GM18499 (cell line): ENCODE measurements around the gene FRY.
"Not testable (repeated sequence)": the region's sequence is repeated elsewhere in the genome, so short reads cannot be mapped to it uniquely, and the experiment has no call there.

ENCODE experiments used
- ATAC-seq: cut with Tn5 transposase; IDR thresholded peaks from one replicate; pipeline ENCODE4 v1.9.1; 2021; ENCODE audit warnings: moderate number of reproducible peaks; ENCODE audit not compliant: insufficient read depth, unreplicated experiment

The FRY gene

GRCh38 chr13:32031025-32031814 lies at the start of gene FRY:
Gene FRY, plus strand, starts transcription at chr13:32031774. Its CDS starts 22 bp downstream, at chr13:32031796.
- ATAC-seq, result no peak

GRCh38 chr13:31982124-31982523 lies 49.5 kb upstream of the FRY start:
- no peak for ATAC-seq

- no peak for ATAC-seq
Measured at GRCh38 chr13:31982540-31982939, 49.0 kb upstream of the FRY start.

- not testable (repeated sequence) for ATAC-seq
Measured at GRCh38 chr13:31983696-31984095, 47.9 kb upstream of the FRY start.

GRCh38 chr13:31984388-31984787 lies 47.2 kb upstream of the FRY start:
- not testable (repeated sequence) for ATAC-seq

- ATAC-seq, result no peak
Measured at GRCh38 chr13:31986676-31987470, 44.7 kb upstream of the FRY start.

- ATAC-seq, result no peak
Measured at GRCh38 chr13:31987535-31988170, 43.9 kb upstream of the FRY start.

- not testable (repeated sequence) for ATAC-seq
Measured at GRCh38 chr13:31994367-31994766, 37.2 kb upstream of the FRY start.

GRCh38 chr13:31996601-31997000 lies 35.0 kb upstream of the FRY start:
- ATAC-seq, result no peak

GRCh38 chr13:31997641-31998040 lies 33.9 kb upstream of the FRY start:
- no peak for ATAC-seq

GRCh38 chr13:31998131-31998530 lies 33.4 kb upstream of the FRY start:
- no peak for ATAC-seq

GRCh38 chr13:32000754-32001153 lies 30.8 kb upstream of the FRY start:
- not testable (repeated sequence) for ATAC-seq

GRCh38 chr13:32001154-32001768 lies 30.3 kb upstream of the FRY start:
- peak; percentile 86 for ATAC-seq

- no peak for ATAC-seq
Measured at GRCh38 chr13:32001769-32002168, 29.8 kb upstream of the FRY start.

GRCh38 chr13:32002873-32003272 lies 28.7 kb upstream of the FRY start:
- no peak for ATAC-seq

- ATAC-seq, result no peak
Measured at GRCh38 chr13:32007494-32007893, 24.1 kb upstream of the FRY start.

- ATAC-seq, result no peak
Measured at GRCh38 chr13:32008518-32009175, 22.9 kb upstream of the FRY start.

GRCh38 chr13:32009362-32009761 lies 22.2 kb upstream of the FRY start:
- ATAC-seq, result no peak

GRCh38 chr13:32010136-32010535 lies 21.4 kb upstream of the FRY start:
- no peak for ATAC-seq

GRCh38 chr13:32011971-32012370 lies 19.6 kb upstream of the FRY start:
- ATAC-seq, result no peak
